KMS-11 (cell line): ENCODE measurements around the gene USP36.

Source experiments
- H2AFZ ChIP-seq: fragments of 200-600 bp; sonication (generic); 2 replicates; pipeline ENCODE4 v1.6.1; 2016; ENCODE audit warnings: antibody characterized with exemption, mixed run types, low read depth
- H3K27ac ChIP-seq: fragments of 200-600 bp; sonication (generic); 2 replicates; pipeline ENCODE4 v1.6.1; 2016; ENCODE audit warnings: mild to moderate bottlenecking, mixed run types
- H3K27me3 ChIP-seq: fragments of 200-600 bp; sonication (generic); 2 replicates; pipeline ENCODE4 v1.6.1; 2017; ENCODE audit warnings: mild to moderate bottlenecking, low read depth, mixed run types, moderate library complexity; ENCODE audit not compliant: insufficient read depth
- H3K36me3 ChIP-seq: fragments of 200-600 bp; sonication (generic); 2 replicates; pipeline ENCODE4 v1.6.1; 2017; ENCODE audit warnings: mild to moderate bottlenecking, mixed run types; ENCODE audit not compliant: insufficient read depth
- H3K4me1 ChIP-seq: fragments of 200-600 bp; sonication (generic); 2 replicates; pipeline ENCODE4 v1.6.1; 2016; ENCODE audit warnings: mild to moderate bottlenecking, low read depth, mixed run types; ENCODE audit not compliant: poor library complexity, severe bottlenecking
- H3K4me2 ChIP-seq: fragments of 200-600 bp; sonication (generic); 2 replicates; pipeline ENCODE4 v1.7.0; 2016; ENCODE audit warnings: mild to moderate bottlenecking, mixed run types
- H3K4me3 ChIP-seq: fragments of 200-600 bp; sonication (generic); IDR thresholded peaks from 2 replicates; pipeline ENCODE4 v1.6.1; 2017; ENCODE audit warnings: low read depth, low read length, mixed read lengths; ENCODE audit not compliant: insufficient read depth
- H3K79me2 ChIP-seq: fragments of 200-600 bp; sonication (generic); 2 replicates; pipeline ENCODE4 v1.6.1; 2016; ENCODE audit warnings: low read depth, mixed run types; ENCODE audit not compliant: insufficient read depth
- H3K9ac ChIP-seq: fragments of 200-600 bp; sonication (generic); 2 replicates; pipeline ENCODE4 v1.6.1; 2016; ENCODE audit warnings: mild to moderate bottlenecking, mixed run types
- H4K20me1 ChIP-seq: fragments of 200-600 bp; sonication (generic); 2 replicates; pipeline ENCODE4 v1.6.1; 2016; ENCODE audit warnings: mild to moderate bottlenecking, mixed run types; ENCODE audit not compliant: insufficient read depth
- CTCF ChIP-seq: fragments of 200-600 bp; sonication (generic); conservative IDR thresholded peaks from 2 replicates; pipeline ENCODE4 v1.6.1; 2017; ENCODE audit warnings: low read depth, mild to moderate bottlenecking, antibody characterized with exemption, low read length, moderate library complexity, mixed read lengths

The USP36 gene

DNA sequence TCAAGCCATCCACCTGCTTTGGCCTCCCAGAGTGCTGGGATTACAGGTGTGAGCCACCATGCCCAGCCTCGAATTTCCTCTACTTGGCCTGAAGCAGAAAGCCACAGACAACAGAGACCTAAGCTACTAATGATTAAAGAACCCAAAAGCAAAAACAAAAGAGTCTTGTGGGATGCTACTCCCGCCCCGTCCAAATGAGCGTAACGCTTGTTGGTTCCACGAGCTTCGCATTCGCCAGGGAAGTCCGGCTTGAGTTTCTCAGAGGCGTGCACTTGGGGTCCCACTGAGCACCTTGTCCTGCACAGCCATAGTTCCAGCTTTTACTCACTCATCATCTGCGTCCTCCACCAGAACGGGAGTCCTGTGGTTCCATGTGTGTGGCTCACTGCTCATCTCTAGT is 46.3 kb upstream of the USP36 start:
- H2AFZ ChIP-seq, result no peak overlapping the region
- no peaks in the 10 kb centered on the region for H4K20me1 ChIP-seq
- no peak overlapping the region for H3K4me3 ChIP-seq
- H3K36me3 ChIP-seq, result no peaks in the 10 kb centered on the region
- peaks cover 32% of the 10 kb centered on the region for H3K79me2 ChIP-seq
- TF ChIP-seq CTCF, result no peak
- no peak overlapping the region for H3K4me2 ChIP-seq
- H3K9ac ChIP-seq, result no peak overlapping the region
- no peaks in the 10 kb centered on the region for H3K27me3 ChIP-seq
- H3K27ac ChIP-seq, result no peak overlapping the region
- peaks cover 59% of the 10 kb centered on the region for H3K4me1 ChIP-seq

- Histone ChIP-seq H4K20me1 (no peaks in the 10 kb centered on the region), H3K9ac (no peak overlapping the region), H3K36me3 (no peaks in the 10 kb centered on the region), H3K27me3 (no peaks in the 10 kb centered on the region), H3K4me1 (peaks cover 49% of the 10 kb centered on the region), H2AFZ (no peak overlapping the region), H3K4me2 (no peak overlapping the region), H3K27ac (no peak overlapping the region), H3K4me3 (no peak overlapping the region), H3K79me2 (peaks cover 31% of the 10 kb centered on the region)
- TF ChIP-seq CTCF, result no peak
Observed at GRCh38 chr17:78885956-78886355, 45.3 kb upstream of the USP36 start.

DNA sequence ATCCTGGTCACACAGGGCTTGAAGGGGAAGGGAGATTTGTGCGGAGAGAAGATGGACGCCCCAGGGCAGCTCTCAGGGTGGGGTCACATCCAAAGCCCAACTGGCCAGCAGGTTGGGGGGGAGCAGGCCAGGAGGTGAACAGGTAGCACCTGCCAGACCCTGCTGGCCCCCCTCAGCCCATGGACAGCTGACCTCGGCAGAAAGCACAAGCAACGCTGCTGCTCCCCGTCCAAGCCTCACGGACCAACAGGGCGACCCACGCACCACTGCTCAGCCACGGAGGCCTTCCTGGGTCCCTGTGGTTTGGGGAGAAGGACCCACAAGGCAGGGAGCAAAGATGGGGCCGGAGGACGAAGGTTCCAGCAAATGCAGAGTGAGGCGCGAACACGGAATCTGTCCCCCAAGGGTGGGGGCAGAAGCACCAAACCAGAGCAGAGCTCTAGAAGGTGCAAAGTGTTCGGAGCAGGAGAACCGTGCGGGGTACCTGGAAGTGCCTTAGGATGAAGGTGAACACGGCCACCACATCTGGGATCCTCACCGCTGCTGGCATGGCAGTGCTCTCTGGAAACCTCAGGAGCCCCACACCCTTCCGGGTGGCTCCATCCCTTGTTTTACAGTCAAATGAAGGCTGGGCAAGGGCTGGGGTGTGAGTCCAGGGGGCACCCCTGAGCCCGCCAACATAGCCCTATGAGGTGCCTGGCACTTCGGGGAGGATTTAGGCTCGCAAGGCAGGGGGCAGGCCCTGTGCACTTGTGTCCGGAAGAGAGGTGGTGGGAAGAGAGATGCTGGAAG is 44.5 kb upstream of the USP36 start:
- H3K4me3 ChIP-seq, result no peak overlapping the region
- no peak overlapping the region for H3K27ac ChIP-seq
- H3K4me1 ChIP-seq, result peaks cover 40% of the 10 kb centered on the region
- no peak overlapping the region for H3K4me2 ChIP-seq
- no peak for TF ChIP-seq CTCF
- peaks cover 33% of the 10 kb centered on the region for H3K79me2 ChIP-seq
- no peaks in the 10 kb centered on the region for H4K20me1 ChIP-seq
- no peaks in the 10 kb centered on the region for H3K27me3 ChIP-seq
- no peaks in the 10 kb centered on the region for H3K36me3 ChIP-seq
- no peak overlapping the region for H2AFZ ChIP-seq
- H3K9ac ChIP-seq, result no peak overlapping the region

- Histone ChIP-seq H4K20me1 (no peaks in the 10 kb centered on the region), H3K27me3 (no peaks in the 10 kb centered on the region), H2AFZ (no peak overlapping the region), H3K27ac (no peak overlapping the region), H3K36me3 (no peaks in the 10 kb centered on the region), H3K9ac (no peak overlapping the region), H3K4me3 (no peak overlapping the region), H3K4me2 (no peak overlapping the region), H3K79me2 (peaks cover 33% of the 10 kb centered on the region), H3K4me1 (peaks cover 32% of the 10 kb centered on the region)
- no peak for TF ChIP-seq CTCF
Observed at GRCh38 chr17:78884148-78884825, 43.7 kb upstream of the USP36 start.
